ENCODE results near the gene FNDC3B. TPM values are rescaled to one million over a fixed set of nuclear protein-coding genes. Genes with fewer than 3 reads are reported as not detected.

Gene FNDC3B
- total and polyA plus RNA-seq, 2 donors (not counting 3 experiments of a cell fraction or from before 2014, with no cell fraction given), result 91.6 to 295 TPM

GRCh38 chr3:172184106-172184822 lies 144.9 kb downstream of the FNDC3B start:
- Histone ChIP-seq H3K9me3 (replicated peaks; ENCODE audit: control insufficient read depth, insufficient read depth, low read length) (no peaks in the 10 kb centered on the region), H3K4me2 (ENCODE audit: insufficient read depth, low read length) (no peak overlapping the region), H3K9ac (replicated peaks; ENCODE audit: extremely low read depth, insufficient read depth, low read length) (no peak overlapping the region), H2AFZ (ENCODE audit: low read depth, low read length) (no peak overlapping the region), H3K4me3 (replicated peaks in 1 of 3; ENCODE audit: insufficient read depth in 1 of 3, low read depth in 1 of 3, low read length in 3 of 3) (no peak overlapping the region), H3K4me1 (ENCODE audit: control insufficient read depth, extremely low read depth, insufficient read depth, low read length) (peaks cover 34% of the 10 kb centered on the region), H3K79me2 (ENCODE audit: control insufficient read depth, insufficient read depth, low read length) (peaks cover 82% of the 10 kb centered on the region), H3K27me3 (ENCODE audit: control insufficient read depth in 2 of 2, insufficient read depth in 2 of 2, low read length in 2 of 2) (no peaks in the 10 kb centered on the region), H3K9me1 (replicated peaks; ENCODE audit: control insufficient read depth, extremely low read depth, insufficient read depth, low read length) (no peaks in the 10 kb centered on the region), H3K27ac (ENCODE audit: insufficient read depth, low read depth, low read length) (no peak overlapping the region), H4K20me1 (replicated peaks; ENCODE audit: control insufficient read depth, extremely low read depth, insufficient read depth, low read length) (peaks cover 3% of the 10 kb centered on the region), H3K36me3 (ENCODE audit: control insufficient read depth in 2 of 2, extremely low read depth in 1 of 2, insufficient read depth in 2 of 2, low read length in 2 of 2) (peaks cover 6 to 9% of the 10 kb centered on the region in 2 experiments)
- dilution Hi-C loops (cut with MboI; ENCODE audit: extremely low pct_ligation_motif_present, low sequenced_read_pairs), result no loop called here
- no peak for DNase-seq (ENCODE audit: low read depth, low spot score)
- BruUV-seq (replicated peaks), result no TSS peak
- CTCF ChIA-PET, result interaction anchor here (1.0 kb wide), 1 partner anchor 71 kb away, joined by 3 read pairs; no protein-coding TSS in a partner anchor
- intact Hi-C loops (cut with micrococcal nuclease), result no loop called here
- no peak for FAIRE-seq
- POLR2A ChIA-PET, result no interaction called here
- TF ChIP-seq GATA2 (IDR thresholded peaks at IDR 0.05; ENCODE audit: insufficient read depth, insufficient read length, low read depth, low read length) (no peak), POLR2AphosphoS5 (IDR thresholded peaks at IDR 0.05; ENCODE audit: insufficient read depth, low read depth, low read length) (no peak)

- FAIRE-seq (no peak), DNase-seq (ENCODE audit: low read depth, low spot score) (no peak)
- intact Hi-C loops (cut with micrococcal nuclease), result loop anchor here (2.0 kb wide), 1 partner anchor 15 kb away; no protein-coding TSS in a partner anchor
- no peak for TF ChIP-seq MAX (IDR thresholded peaks at IDR 0.05; ENCODE audit: insufficient read depth, insufficient read length)
- CTCF ChIA-PET, result interaction anchor here (1.2 to 1.7 kb wide), 2 partner anchors 10 to 147 kb away, joined by 3 to 7 read pairs; no protein-coding TSS in a partner anchor
- Histone ChIP-seq H3K9me3 (replicated peaks; ENCODE audit: control insufficient read depth, insufficient read depth, low read length) (no peaks in the 10 kb centered on the region), H3K27ac (ENCODE audit: insufficient read depth, low read depth, low read length) (no peak overlapping the region), H3K4me3 (replicated peaks in 1 of 3; ENCODE audit: insufficient read depth in 1 of 3, low read depth in 1 of 3, low read length in 3 of 3) (no peak overlapping the region), H4K20me1 (replicated peaks; ENCODE audit: control insufficient read depth, extremely low read depth, insufficient read depth, low read length) (no peaks in the 10 kb centered on the region), H3K4me2 (ENCODE audit: insufficient read depth, low read length) (no peak overlapping the region), H3K4me1 (ENCODE audit: control insufficient read depth, extremely low read depth, insufficient read depth, low read length) (peaks cover 21% of the 10 kb centered on the region), H3K36me3 (ENCODE audit: control insufficient read depth in 2 of 2, extremely low read depth in 1 of 2, insufficient read depth in 2 of 2, low read length in 2 of 2) (peaks cover 3 to 5% of the 10 kb centered on the region in 2 experiments), H2AFZ (ENCODE audit: low read depth, low read length) (no peak overlapping the region), H3K9me1 (replicated peaks; ENCODE audit: control insufficient read depth, extremely low read depth, insufficient read depth, low read length) (no peaks in the 10 kb centered on the region), H3K9ac (replicated peaks; ENCODE audit: extremely low read depth, insufficient read depth, low read length) (no peak overlapping the region), H3K27me3 (ENCODE audit: control insufficient read depth in 2 of 2, insufficient read depth in 2 of 2, low read length in 2 of 2) (no peaks in the 10 kb centered on the region), H3K79me2 (ENCODE audit: control insufficient read depth, insufficient read depth, low read length) (peaks cover 77% of the 10 kb centered on the region)
- dilution Hi-C loops (cut with MboI; ENCODE audit: extremely low pct_ligation_motif_present, low sequenced_read_pairs), result no loop called here
- POLR2A ChIA-PET, result no interaction called here
- no TSS peak for BruUV-seq (replicated peaks)
Observed at GRCh38 chr3:172185907-172186306, 146.5 kb downstream of the FNDC3B start.
